GM18867 (cell line): ENCODE results near the gene PIAS4.
"Not testable (repeated sequence)": the region's sequence is repeated elsewhere in the genome, so short reads cannot be mapped to it uniquely, and the experiment has no call there.

ENCODE experiments used
- ATAC-seq: cut with Tn5 transposase; IDR thresholded peaks from one replicate; pipeline ENCODE4 v1.9.1; 2021; ENCODE audit warnings: mild to moderate bottlenecking, moderate library complexity; ENCODE audit not compliant: unreplicated experiment

Gene PIAS4, protein sequence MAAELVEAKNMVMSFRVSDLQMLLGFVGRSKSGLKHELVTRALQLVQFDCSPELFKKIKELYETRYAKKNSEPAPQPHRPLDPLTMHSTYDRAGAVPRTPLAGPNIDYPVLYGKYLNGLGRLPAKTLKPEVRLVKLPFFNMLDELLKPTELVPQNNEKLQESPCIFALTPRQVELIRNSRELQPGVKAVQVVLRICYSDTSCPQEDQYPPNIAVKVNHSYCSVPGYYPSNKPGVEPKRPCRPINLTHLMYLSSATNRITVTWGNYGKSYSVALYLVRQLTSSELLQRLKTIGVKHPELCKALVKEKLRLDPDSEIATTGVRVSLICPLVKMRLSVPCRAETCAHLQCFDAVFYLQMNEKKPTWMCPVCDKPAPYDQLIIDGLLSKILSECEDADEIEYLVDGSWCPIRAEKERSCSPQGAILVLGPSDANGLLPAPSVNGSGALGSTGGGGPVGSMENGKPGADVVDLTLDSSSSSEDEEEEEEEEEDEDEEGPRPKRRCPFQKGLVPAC

DNA sequence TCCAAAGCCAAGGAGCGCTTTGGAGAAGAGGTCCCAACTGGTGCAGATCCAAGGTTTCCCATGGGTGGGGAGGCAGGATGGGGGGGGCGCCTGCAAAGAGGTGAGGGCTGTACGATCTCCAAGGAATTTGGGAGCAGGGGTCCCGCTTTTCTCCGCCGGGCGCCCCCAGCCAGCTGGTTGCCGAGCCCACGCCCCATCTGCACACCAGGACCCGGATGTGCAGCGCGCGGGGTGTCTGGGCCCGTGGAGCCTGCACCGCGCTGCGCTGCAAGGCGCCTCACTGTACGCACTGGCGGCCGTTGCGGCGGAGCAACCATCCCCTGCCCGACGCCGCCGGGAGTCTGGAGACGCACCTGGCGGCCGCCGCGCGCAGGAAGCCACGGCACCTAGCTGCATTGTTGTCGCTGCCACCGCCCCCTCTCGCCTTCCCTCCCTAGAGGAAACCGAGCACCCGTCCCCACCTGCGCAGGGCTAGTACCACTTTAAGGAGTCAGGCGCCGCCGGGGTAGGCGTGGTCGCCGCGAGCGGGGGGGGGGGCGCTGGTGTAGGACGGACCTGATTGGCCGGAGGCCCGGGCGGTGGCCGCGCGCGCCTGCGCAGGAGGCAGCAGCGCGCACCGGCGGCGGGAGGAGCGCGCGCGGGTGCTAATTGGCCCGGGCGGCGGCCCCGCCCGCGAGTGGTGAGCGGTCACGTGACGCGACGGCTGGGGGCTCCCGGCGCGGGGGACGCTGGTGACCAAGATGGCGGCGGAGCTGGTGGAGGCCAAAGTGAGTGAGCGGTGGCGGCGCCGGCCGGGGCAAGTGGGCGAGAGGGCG, at the start of gene PIAS4:
Gene PIAS4 (plus strand): TSS at position 716 of the 815 bp plus-strand sequence. CDS start 25 bp downstream, at position 741.
- peak; percentile 79 for ATAC-seq

DNA sequence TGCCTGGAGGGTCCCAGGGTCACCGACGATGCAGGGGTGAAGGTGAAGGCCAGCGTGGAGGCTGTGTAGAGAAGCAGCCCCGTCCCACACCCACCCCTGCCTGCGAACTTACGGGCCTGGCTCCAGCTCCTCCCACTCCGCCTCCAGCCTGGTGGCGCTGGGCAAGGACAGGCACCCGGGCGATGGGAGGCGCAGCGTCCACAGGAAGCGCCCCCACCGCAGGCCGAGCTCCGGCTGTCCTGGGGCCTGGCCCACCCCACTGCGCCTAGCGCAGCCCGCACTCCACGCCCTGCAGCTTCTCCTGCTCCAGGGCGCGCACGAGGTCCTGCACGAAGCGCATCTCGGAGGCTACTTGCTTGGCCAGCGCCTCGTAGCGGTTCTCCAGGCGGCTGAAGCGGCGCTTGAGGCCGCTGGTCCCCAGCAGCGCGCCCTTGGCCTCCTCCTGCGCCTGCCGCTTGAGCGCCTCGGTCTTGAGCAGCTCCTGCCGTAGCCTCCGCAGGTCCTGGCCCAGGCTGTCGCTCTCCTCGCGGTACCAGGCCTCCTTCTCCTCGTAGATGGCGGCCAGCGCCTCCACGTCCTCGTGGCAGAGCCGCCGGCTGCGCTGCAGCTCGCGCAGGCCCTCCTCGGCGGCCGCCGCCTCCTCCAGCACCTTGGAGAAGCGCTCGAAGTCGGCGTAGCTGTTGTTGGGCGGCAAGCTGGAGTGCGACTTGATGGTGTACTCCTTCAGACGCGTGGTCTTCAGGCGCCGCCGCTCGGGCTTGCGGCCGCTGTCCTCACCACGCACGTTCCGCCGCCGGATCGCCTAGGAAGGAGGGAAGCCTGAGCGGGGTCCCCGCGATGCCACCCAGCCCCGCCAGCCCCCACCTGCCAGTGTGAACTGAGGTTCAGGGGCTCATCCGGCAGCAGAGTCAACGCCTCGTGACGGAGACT, 48.4 kb upstream of the PIAS4 start:
- no peak for ATAC-seq

DNA sequence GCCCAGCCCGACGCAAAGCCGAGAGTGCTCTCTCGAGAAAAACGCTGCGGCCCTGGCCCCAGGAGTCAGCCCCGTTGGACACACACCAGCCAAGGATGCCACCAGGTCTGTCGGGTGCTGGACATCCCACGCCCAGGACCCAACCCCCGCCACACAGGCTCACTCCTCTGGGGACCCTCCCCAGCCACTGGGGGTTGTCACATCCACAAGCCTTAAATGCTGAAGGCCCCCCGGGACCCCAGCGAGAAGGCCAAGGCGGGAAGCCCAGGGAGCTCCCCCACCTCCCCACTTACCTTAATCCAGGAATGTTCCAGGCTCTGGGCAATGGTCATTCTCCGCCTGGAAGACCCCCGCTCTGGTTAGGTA, 47.8 kb upstream of the PIAS4 start:
- ATAC-seq: no peak

DNA sequence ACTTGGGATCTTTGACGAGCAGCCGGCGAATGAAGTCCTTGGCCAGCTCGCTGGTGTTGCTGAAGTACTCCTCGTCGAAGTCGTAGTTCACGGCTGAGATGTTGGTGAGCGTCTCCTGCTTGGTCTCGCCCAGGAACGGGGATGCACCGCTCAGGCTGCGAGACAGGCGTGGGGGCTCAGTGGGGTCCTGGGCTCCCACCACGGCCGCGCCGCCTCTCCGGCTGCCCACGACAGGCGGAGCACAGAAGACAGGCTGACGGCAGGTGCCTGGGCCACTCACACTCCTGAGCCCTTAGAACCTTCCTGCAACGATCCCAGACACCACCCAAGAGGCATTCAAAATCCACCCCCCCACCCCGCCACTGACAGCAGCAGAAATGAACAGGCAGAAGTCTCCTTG, 46.5 kb upstream of the PIAS4 start:
- no peak for ATAC-seq

DNA sequence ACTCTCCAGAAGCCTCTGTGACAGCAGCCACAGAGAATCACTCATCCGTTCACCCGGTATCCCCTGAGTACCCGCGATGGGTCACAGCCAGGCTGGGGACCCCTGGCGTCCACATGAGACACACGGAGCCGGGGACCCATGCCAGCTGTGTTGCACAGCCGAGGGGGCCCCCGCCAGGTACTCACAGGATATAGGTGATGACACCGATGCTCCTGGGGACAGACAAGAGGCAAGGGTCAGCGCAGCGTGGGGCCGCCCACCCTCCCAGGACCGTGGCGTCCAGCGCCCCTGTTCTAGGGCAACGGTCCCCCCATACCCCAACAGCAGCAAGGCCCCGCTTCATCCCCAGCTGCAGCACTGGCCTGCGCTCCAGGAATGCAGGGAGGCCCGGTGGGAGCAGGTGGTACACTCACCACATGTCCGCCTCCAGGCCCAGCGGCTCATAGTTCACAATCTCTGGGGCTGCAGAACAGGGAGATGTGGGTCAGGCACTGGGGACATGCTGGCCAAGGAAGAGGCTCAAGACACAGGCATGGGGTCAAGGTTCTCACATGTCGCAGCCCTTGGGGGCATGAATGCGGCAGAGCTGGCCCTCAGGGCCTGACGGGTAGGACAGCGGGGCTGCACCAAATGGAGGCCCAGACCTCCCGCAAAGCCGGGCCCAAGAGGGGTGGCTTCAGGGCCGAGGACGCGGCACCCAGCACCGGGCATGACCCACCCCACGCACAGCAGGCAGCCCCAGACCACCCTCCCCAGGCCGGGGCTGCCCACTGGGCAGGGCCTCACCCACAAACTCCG, 43.9 kb upstream of the PIAS4 start:
- no peak for ATAC-seq

DNA sequence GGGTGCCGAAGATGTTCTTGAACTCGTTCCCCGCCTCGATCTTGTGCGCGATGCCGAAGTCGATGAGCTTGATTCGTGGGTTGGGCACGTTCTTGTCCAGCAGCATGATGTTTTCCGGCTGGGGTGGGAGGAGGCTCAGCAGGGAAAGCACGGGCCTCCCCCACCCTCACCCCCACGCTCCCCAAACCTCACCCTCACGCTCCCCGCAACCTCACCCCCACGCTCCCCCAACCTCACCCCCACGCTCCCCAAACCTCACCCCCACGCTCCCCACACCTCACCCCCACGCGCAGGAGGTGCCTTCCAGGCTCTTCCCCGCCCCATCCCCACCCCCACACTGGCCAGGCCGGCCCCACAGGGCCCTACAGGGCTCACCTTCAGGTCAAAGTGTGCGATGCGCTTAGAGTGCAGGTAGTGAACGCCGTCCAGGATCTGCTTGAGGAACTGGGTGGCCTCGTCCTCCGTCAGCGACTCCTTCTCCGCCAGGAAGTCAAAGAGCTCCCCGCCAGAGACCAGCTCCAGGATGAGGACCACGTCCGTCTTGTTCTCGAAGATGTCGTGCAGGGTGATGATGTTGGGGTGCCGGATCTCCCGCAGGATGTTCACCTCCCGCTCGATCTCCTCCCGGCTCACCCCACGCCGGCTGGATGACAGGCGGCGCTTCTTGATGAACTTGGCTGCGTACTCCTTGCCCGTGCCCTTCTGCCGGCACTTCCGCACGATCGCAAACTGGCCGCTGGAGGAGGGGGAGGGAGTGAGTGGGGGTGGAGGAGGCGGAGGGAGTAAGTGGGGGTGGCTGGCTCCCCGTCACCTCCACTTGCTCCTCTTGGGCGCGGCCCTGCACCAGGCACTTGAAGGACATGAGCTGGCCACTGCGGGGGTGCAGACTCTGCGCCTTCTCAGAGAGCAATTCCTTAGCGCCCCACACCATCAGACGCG, 43.0 kb upstream of the PIAS4 start:
- no peak for ATAC-seq

DNA sequence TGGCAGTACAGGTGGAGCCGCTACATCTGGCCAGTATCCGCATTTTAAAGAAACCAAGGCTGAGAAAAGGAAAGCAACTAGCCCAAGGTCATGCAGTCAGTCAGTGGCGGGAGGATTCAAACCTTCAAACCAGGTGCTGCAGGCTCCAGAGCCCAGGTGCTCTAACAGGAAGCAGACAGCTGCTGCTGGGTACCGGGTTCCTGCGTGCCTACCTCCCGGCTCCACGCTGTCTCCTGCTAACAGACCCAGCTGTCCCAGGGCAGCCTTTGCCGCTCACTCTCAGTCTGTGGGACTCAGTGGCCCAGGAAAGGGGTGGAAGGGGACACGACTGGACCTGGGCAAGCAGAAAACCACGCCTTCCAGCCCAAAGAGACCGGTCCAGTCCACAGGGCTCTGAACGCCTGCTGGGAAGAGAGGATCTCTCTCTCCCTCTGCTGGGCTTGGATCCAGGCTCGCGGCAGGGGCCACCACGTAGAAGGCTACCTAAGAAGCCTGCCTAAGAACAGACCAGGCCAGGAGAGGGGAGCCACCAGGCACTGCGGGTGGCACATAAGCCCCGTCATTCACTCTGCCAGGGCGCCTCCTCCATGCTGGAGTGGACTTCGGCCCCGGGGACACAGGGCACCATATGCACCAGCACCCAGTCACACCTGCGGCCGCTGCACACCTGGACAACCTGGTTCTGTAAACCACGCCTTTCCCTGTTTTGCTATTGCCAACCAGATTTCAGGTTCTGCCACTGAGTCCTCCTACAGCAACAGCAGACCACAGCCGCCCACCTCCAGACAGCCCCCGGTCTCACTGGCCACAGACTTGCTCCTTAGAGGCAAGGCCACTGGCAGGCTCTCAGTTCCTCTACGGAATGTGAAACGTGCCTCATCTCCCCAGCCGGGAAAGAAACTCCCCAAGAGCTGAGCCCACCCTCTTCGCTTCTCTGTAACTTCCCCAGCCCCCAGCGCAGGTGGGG, 41.2 kb upstream of the PIAS4 start:
- ATAC-seq: no peak

DNA sequence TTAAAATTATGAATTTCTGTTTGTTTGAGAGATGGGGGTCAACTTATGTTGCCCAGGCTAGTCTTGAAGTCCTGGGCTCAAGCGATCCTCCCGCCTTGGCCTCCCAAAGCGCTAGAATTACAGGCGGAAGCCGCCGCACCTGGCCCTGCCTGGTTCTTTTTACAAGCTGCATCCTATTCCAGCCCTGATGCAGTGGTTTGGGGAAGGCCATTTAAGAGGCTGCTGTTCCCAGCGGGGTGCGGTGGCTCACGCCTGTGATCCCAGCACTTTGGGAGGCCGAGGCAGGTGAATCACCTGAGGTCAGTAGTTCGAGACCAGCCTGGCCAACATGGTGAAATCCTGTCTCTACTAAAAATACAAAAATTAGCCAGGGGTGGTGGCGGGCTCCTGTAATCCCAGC, 39.6 kb upstream of the PIAS4 start:
- ATAC-seq: not testable (repeated sequence)

DNA sequence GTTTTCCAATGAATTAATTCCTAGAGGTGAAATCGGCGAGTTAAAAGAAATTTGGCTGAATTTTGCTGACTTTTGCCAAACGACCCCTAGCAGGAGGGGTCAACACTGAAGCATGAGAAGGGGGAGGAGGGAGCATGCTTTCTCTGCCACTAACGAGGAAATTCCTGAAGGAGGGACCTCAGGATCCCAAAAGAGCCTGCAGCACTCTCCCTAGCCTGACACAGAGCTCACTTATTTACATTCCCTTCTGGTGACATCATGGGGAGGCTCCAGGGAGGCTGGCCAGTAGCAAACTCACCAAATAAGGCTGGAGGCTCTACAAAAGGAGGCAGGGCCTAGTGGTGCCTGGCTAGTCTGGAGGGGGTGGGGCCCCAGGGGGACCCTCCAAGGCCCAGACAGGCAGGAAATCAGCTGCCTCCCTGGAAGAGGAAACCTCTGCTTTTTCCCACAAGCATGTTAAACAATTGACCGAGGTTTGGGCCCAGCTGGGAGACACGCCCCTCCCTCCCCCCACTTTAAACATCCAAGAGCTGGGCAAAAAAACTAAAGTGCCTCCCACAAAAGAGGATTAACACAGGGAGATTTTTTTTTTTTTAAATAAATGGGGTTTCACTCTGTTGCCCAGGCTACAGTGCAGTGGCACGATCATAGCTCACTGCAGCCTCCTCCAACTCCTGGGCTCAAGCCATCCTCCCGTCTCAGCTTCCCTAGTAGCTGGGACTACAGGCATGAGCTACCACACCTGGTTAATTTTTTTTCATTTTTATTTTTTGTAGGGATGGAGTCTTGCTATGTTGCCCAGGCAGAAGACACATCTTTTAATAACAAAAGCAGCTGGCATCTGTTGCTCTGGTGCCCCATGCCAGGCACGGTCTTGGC, 38.7 kb upstream of the PIAS4 start:
- ATAC-seq: no peak

DNA sequence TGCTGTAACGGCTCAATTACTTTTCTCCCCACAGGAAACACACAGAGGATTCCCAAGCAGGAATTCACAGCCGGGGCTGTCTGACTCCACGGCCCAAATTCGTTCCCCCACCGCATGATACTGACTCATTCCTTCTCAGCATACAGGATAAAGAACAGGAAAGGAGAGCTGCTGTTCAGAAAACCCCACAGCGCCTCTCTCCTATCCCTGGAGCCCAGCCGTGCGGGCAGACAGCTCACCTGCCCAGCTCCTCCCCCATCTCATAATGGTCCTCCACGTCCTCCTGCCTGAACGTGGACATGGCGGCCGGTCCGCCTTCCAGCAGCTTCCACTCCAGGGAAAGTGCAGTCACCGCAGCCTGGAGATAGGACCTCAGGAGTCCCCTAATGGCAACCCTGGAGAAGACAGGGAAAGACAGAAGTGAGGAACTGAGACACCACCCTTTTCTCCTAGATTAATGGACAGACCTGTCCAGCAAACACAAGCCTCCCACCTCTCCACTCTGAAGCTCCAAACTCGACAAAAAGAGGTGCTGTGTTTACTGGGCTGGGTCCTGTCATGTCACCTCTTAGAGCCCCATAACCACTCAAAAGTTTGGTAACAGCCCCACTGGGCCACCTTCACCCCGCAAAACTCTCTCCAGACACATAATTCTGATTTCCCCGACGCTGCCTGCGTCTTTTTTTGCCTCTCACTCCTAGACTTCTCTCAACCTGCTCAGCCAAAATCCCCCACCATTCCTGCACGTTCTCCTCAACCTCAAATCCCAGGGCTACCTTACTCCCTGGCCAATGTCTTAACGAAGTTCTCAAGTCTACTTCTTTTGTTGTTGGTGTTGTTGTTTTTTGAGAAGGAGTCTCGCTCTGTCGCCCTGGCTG, 37.9 kb upstream of the PIAS4 start:
- no peak for ATAC-seq

DNA sequence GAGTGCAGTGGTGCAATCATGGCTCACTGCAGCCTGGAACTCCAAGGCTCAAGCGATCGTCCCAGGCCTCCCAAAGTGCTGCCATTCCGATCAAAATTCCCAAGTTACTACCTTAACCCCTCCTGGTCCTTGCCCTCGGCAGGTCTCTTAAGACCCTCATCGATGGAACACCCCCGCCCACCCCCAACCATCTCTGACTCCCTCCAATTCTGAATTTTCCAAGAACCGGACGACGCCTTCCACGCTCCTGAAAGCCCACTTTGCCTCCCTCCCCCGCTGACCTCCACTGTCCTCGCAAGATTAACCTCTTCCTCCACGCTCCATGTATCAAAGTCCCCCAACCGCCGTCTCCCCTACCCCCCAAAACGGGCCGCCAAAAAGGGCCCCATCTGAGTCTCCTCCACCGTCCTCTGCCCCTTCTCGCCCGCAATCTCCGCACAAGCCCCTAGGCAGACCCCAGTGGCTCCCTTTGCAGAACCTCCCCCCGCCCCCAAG, 37.2 kb upstream of the PIAS4 start:
- no peak for ATAC-seq

DNA sequence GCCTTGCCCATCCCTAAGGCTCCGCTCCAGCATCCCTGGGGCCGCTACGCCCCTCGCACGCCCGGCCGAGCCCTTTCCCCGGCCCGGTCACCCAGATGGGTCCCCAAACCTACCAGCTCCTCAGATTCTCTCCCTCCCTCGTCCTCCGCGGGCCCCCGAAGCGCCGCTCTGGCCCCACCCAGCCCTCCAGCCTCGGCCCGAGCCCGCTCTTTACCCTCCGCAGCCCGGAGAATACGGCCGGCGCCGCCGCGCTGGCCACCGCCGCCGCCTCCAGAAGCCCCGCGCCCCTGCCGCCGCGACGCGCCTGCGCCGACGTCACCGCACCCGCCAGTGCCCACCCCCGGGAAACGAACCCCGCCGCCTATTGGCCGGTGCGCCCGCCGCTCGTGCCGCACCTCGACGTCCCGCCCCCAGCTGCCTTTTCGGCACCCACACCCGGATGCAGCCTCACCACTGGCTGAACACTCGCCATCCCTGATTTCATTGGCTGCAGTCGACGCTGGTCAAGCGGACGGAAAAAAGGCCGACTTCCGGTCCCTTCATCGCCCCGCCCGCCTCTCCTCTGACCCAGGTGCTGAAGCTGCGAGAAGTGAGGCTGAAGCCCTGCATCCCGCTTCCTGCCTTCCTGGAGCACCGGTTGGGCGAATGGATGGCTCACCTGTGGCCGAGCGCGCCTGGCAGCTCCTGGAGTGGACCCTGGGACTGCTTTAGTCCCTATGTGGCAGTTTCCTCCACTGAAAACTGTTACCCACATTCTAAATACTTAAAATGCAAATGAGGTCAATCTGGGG, 36.5 kb upstream of the PIAS4 start, which contains the start of gene DAPK3:
Gene DAPK3 (minus strand): TSS at position 292 of the 791 bp plus-strand sequence. CDS start 1,364 bp downstream, outside the sequence.
- peak; percentile 87 for ATAC-seq

DNA sequence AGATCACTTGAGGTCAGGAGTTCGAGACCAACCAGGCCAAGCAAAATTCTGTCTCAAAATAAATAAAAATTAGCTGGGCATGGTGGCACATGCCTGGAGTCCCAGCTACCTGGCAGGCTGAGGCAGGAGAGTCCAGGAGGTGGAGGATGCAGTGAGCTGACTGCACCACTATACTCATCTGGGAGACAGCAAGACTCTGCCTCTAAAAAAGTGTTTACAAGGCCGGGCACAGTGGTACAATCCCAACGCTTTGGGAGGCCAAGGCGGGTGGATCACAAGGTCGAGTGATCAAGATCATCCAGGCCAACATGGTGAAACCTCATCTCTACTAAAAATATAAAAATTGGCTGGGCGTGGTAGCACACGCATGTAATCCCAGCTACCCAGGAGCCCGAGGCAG, 32.4 kb upstream of the PIAS4 start:
- no peak for ATAC-seq

DNA sequence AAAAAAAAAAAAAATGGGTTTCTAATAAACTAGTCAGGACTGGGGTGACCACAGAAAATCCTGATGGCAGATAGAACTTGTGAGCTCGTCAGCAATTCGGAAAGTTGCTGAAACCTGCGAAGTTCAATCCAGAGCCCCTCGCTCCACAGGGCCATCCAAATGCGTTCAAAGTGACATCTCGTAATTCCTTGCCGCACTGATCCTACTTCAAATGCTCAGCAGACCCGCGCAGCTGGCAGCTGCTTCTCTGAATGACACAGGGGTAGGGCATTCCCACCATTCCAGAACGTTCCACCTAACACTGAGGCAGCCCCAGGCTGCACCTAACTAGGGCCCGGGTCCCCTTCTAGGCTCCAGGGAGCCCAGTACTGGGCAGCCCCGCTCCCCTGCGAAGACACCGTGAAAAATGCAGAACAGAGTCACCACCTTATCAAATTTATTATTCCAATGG, 31.9 kb upstream of the PIAS4 start:
- no peak for ATAC-seq
